Duodenal mucosa (tissue), 2 donors: ENCODE data around the gene PROSER2.

Source experiments
- H3K27ac ChIP-seq: one replicate; pipeline ENCODE4 v1.7.0; 2013; ENCODE audit warnings: low read depth, low read length
- H3K27me3 ChIP-seq, 2 donors: one replicate each; pipeline ENCODE4 v1.7.0; 2013; ENCODE audit warnings: low read length in 2 of 2, control low read depth in 1 of 2; ENCODE audit not compliant: insufficient read depth in 2 of 2, control insufficient read depth in 1 of 2
- H3K36me3 ChIP-seq, 2 donors: one replicate each; pipeline ENCODE4 v1.7.0; 2013; ENCODE audit warnings: low read length in 2 of 2, control low read depth in 1 of 2; ENCODE audit not compliant: insufficient read depth in 2 of 2, control insufficient read depth in 1 of 2
- H3K4me1 ChIP-seq, 2 donors: one replicate each; pipeline ENCODE4 v1.7.0; 2013; ENCODE audit warnings: low read length in 2 of 2, control low read depth in 1 of 2; ENCODE audit not compliant: insufficient read depth in 2 of 2, control insufficient read depth in 1 of 2
- H3K4me3 ChIP-seq, 2 donors: one replicate each; pipeline ENCODE4 v1.7.0; 2013; ENCODE audit warnings: low read length in 2 of 2, low read depth in 1 of 2
- H3K9ac ChIP-seq, 2 donors: one replicate each; pipeline ENCODE4 v1.7.0; 2013; ENCODE audit warnings: low read length in 2 of 2, low read depth in 1 of 2
- H3K9me3 ChIP-seq, 2 donors: one replicate each; pipeline ENCODE4 v1.7.0; 2013; ENCODE audit warnings: low read length in 2 of 2, control low read depth in 1 of 2; ENCODE audit not compliant: control insufficient read depth in 1 of 2

Gene PROSER2

GRCh38 chr10:11822809-11823121 lies 391 bp upstream of the PROSER2 start:
- H3K27me3 ChIP-seq, result peaks cover 12 to 22% of the 10 kb centered on the region in 2 donors
- peak overlapping the region; percentile 58 to 63 for H3K4me3 ChIP-seq
- no peaks in the 10 kb centered on the region for H3K9me3 ChIP-seq
- H3K36me3 ChIP-seq, result no peaks in the 10 kb centered on the region
- no peak overlapping the region for H3K27ac ChIP-seq
- H3K9ac ChIP-seq, result peak overlapping the region; percentile 25 to 54
- H3K4me1 ChIP-seq, result peaks cover 0 to 6% of the 10 kb centered on the region in 2 donors

- no peak overlapping the region for H3K27ac ChIP-seq
- no peaks in the 10 kb centered on the region for H3K9me3 ChIP-seq
- peak overlapping the region in 1 of 2 donors; percentile 54 for H3K9ac ChIP-seq
- H3K27me3 ChIP-seq, result peaks cover 12 to 22% of the 10 kb centered on the region in 2 donors
- H3K4me3 ChIP-seq, result peak overlapping the region; percentile 58 to 63
- no peaks in the 10 kb centered on the region for H3K36me3 ChIP-seq
- peaks cover 0 to 6% of the 10 kb centered on the region in 2 donors for H3K4me1 ChIP-seq
Measured at GRCh38 chr10:11823989-11824346, 812 bp downstream of the PROSER2 start.

GRCh38 chr10:11824376-11824775 lies 1.2 kb downstream of the PROSER2 start:
- Histone ChIP-seq H3K27me3 (peaks cover 12 to 22% of the 10 kb centered on the region in 2 donors), H3K9me3 (no peaks in the 10 kb centered on the region), H3K4me1 (peaks cover 0 to 6% of the 10 kb centered on the region in 2 donors), H3K4me3 (no peak overlapping the region), H3K36me3 (no peaks in the 10 kb centered on the region), H3K9ac (no peak overlapping the region), H3K27ac (no peak overlapping the region)

GRCh38 chr10:11824825-11825224 lies 1.7 kb downstream of the PROSER2 start:
- H3K4me3 ChIP-seq, result no peak overlapping the region
- H3K4me1 ChIP-seq, result peaks cover 0 to 6% of the 10 kb centered on the region in 2 donors
- H3K36me3 ChIP-seq, result no peaks in the 10 kb centered on the region
- H3K9ac ChIP-seq, result no peak overlapping the region
- H3K27me3 ChIP-seq, result peaks cover 12 to 22% of the 10 kb centered on the region in 2 donors
- H3K9me3 ChIP-seq, result no peaks in the 10 kb centered on the region
- H3K27ac ChIP-seq, result no peak overlapping the region

- H3K9ac ChIP-seq, result no peak overlapping the region
- peaks cover 12 to 22% of the 10 kb centered on the region in 2 donors for H3K27me3 ChIP-seq
- H3K9me3 ChIP-seq, result no peaks in the 10 kb centered on the region
- peaks cover 0 to 6% of the 10 kb centered on the region in 2 donors for H3K4me1 ChIP-seq
- no peak overlapping the region for H3K4me3 ChIP-seq
- no peaks in the 10 kb centered on the region for H3K36me3 ChIP-seq
- no peak overlapping the region for H3K27ac ChIP-seq
Measured at GRCh38 chr10:11825796-11826414, 2.7 kb downstream of the PROSER2 start.

GRCh38 chr10:11827006-11827405 lies 3.9 kb downstream of the PROSER2 start:
- peaks cover 0 to 6% of the 10 kb centered on the region in 2 donors for H3K4me1 ChIP-seq
- no peaks in the 10 kb centered on the region for H3K9me3 ChIP-seq
- no peak overlapping the region for H3K27ac ChIP-seq
- no peaks in the 10 kb centered on the region for H3K36me3 ChIP-seq
- H3K4me3 ChIP-seq, result no peak overlapping the region
- no peak overlapping the region for H3K9ac ChIP-seq
- H3K27me3 ChIP-seq, result peaks cover 10 to 22% of the 10 kb centered on the region in 2 donors

- no peaks in the 10 kb centered on the region for H3K36me3 ChIP-seq
- no peak overlapping the region for H3K9ac ChIP-seq
- no peak overlapping the region for H3K27ac ChIP-seq
- no peak overlapping the region for H3K4me3 ChIP-seq
- H3K4me1 ChIP-seq, result peaks cover 0 to 6% of the 10 kb centered on the region in 2 donors
- no peaks in the 10 kb centered on the region for H3K9me3 ChIP-seq
- H3K27me3 ChIP-seq, result peaks cover 8 to 22% of the 10 kb centered on the region in 2 donors
Measured at GRCh38 chr10:11827414-11827813, 4.3 kb downstream of the PROSER2 start.

GRCh38 chr10:11828682-11829284 lies 5.6 kb downstream of the PROSER2 start:
- peaks cover 0 to 6% of the 10 kb centered on the region in 2 donors for H3K4me1 ChIP-seq
- H3K4me3 ChIP-seq, result no peak overlapping the region
- H3K36me3 ChIP-seq, result no peaks in the 10 kb centered on the region
- no peak overlapping the region for H3K27ac ChIP-seq
- H3K9me3 ChIP-seq, result no peaks in the 10 kb centered on the region
- no peak overlapping the region for H3K9ac ChIP-seq
- peaks cover 8 to 19% of the 10 kb centered on the region in 2 donors for H3K27me3 ChIP-seq

GRCh38 chr10:11830836-11831519 lies 7.8 kb downstream of the PROSER2 start:
- Histone ChIP-seq H3K9me3 (no peaks in the 10 kb centered on the region), H3K27ac (no peak overlapping the region), H3K36me3 (no peaks in the 10 kb centered on the region), H3K4me1 (no peaks in the 10 kb centered on the region), H3K9ac (no peak overlapping the region), H3K27me3 (peaks cover 0 to under 1% of the 10 kb centered on the region in 2 donors), H3K4me3 (no peak overlapping the region)

- Histone ChIP-seq H3K27me3 (no peaks in the 10 kb centered on the region), H3K4me1 (no peaks in the 10 kb centered on the region), H3K36me3 (no peaks in the 10 kb centered on the region), H3K4me3 (no peak overlapping the region), H3K9ac (no peak overlapping the region), H3K9me3 (no peaks in the 10 kb centered on the region), H3K27ac (no peak overlapping the region)
Measured at GRCh38 chr10:11831520-11831951, 8.4 kb downstream of the PROSER2 start.
